HEK293 (cell line): Measurements from ENCODE around the gene DNER.

ENCODE experiments used
- CTCF ChIA-PET: fragments of 350-600 bp; formaldehyde crosslinking; extraction: SDS; loops from one replicate; lab custom pipeline; 2021; ENCODE audit warnings: antibody characterized with exemption; lab: Yijun Ruan, JAX
- POLR2A ChIA-PET: fragments of 300-600 bp; formaldehyde crosslinking; extraction: SDS; loops from one replicate; lab custom pipeline; 2020; ENCODE audit warnings: antibody characterized with exemption, inconsistent platforms; lab: Yijun Ruan, JAX
- H3K27ac ChIP-seq: fragments of 200-500 bp; sonication (Bioruptor generic); 2 replicates; pipeline ENCODE4 v1.5.1; 2014; ENCODE audit warnings: low read depth, low read length, control low read depth, inconsistent platforms; ENCODE audit errors: extremely low read depth
- H3K36me3 ChIP-seq, 2 experiments: fragments of 200-500 bp in 1 of 2; sonication (Bioruptor generic) in 1 of 2; 1 replicate in 1 of 2; 2 replicates in 1 of 2; pipeline ENCODE4 v1.5.1; 2014 to 2017; ENCODE audit warnings: inconsistent platforms in 2 of 2, low read length in 2 of 2; ENCODE audit not compliant: control insufficient read depth in 2 of 2, insufficient read depth in 1 of 2
- H3K4me1 ChIP-seq: fragments of 200-500 bp; sonication (Bioruptor generic); 2 replicates; pipeline ENCODE4 v1.5.1; 2014; ENCODE audit warnings: mild to moderate bottlenecking, low read length, inconsistent platforms; ENCODE audit not compliant: control insufficient read depth, insufficient read depth
- H3K4me3 ChIP-seq: 2 replicates; pipeline ENCODE4 v1.5.1; 2011; ENCODE audit warnings: low read depth, mild to moderate bottlenecking, control low read depth, low read length, moderate library complexity
- H3K9me3 ChIP-seq: fragments of 200-500 bp; sonication (Bioruptor generic); 2 replicates; pipeline ENCODE4 v1.5.1; 2014; ENCODE audit warnings: low read depth, low read length, inconsistent platforms; ENCODE audit not compliant: control insufficient read depth, insufficient read depth
- GLIS1 ChIP-seq: fragments of 450-650 bp; formaldehyde crosslinking; IDR thresholded peaks from 2 replicates; pipeline ENCODE4 v1.5.1; 2016; ENCODE audit warnings: missing biosample characterization, missing genetic modification characterization
- PRDM1 ChIP-seq: fragments of 450-650 bp; formaldehyde crosslinking; IDR thresholded peaks from 2 replicates; pipeline ENCODE4; 2016; ENCODE audit warnings: missing biosample characterization, missing genetic modification characterization
- SP7 ChIP-seq: fragments of 450-650 bp; formaldehyde crosslinking; IDR thresholded peaks from 2 replicates; pipeline ENCODE4 v1.5.1; 2016; ENCODE audit warnings: missing biosample characterization, missing genetic modification characterization
- ZFP69B ChIP-seq: fragments of 450-650 bp; formaldehyde crosslinking; IDR thresholded peaks from 2 replicates; pipeline ENCODE4 v1.5.1; 2016; ENCODE audit warnings: missing biosample characterization, missing genetic modification characterization
- ZNF140 ChIP-seq: fragments of 450-650 bp; formaldehyde crosslinking; IDR thresholded peaks from 2 replicates; pipeline ENCODE4 v1.5.1; 2016; ENCODE audit warnings: missing biosample characterization, missing genetic modification characterization
- ZNF155 ChIP-seq: fragments of 450-650 bp; formaldehyde crosslinking; IDR thresholded peaks from 2 replicates; pipeline ENCODE4 v1.5.1; 2016; ENCODE audit warnings: missing biosample characterization, missing genetic modification characterization
- ZNF501 ChIP-seq: fragments of 450-650 bp; formaldehyde crosslinking; IDR thresholded peaks from 2 replicates; pipeline ENCODE4 v1.5.1; 2016; ENCODE audit warnings: missing biosample characterization, missing genetic modification characterization
- ZNF529 ChIP-seq: fragments of 450-650 bp; formaldehyde crosslinking; IDR thresholded peaks from 2 replicates; pipeline ENCODE4 v1.5.1; 2017; ENCODE audit warnings: missing genetic modification characterization, missing biosample characterization; ENCODE audit not compliant: insufficient replicate concordance
- ZNF558 ChIP-seq: fragments of 450-650 bp; formaldehyde crosslinking; IDR thresholded peaks from 2 replicates; pipeline ENCODE4 v1.5.1; 2016; ENCODE audit warnings: missing biosample characterization, missing genetic modification characterization
- ZNF654 ChIP-seq: fragments of 450-650 bp; formaldehyde crosslinking; IDR thresholded peaks from 2 replicates; pipeline ENCODE4 v1.5.1; 2016; ENCODE audit warnings: low read depth, missing biosample characterization, missing genetic modification characterization
- ZNF670 ChIP-seq: fragments of 450-650 bp; formaldehyde crosslinking; IDR thresholded peaks from 2 replicates; pipeline ENCODE4 v1.5.1; 2016; ENCODE audit warnings: missing biosample characterization, missing genetic modification characterization, low read depth
- ZNF707 ChIP-seq: fragments of 450-650 bp; formaldehyde crosslinking; IDR thresholded peaks from 2 replicates; pipeline ENCODE4 v1.5.1; 2016; ENCODE audit warnings: missing biosample characterization, missing genetic modification characterization
- TF ChIP-seq, protein P1 (sequence below): fragments of 450-650 bp; formaldehyde crosslinking; IDR thresholded peaks from 2 replicates; pipeline ENCODE4; 2016; ENCODE audit warnings: missing biosample characterization, missing genetic modification characterization
- TF ChIP-seq, protein P2 (sequence below): fragments of 450-650 bp; formaldehyde crosslinking; IDR thresholded peaks from 2 replicates; pipeline ENCODE4 v1.5.1; 2016; ENCODE audit warnings: missing biosample characterization, missing genetic modification characterization
- TF ChIP-seq, protein P3 (sequence below): fragments of 450-650 bp; formaldehyde crosslinking; IDR thresholded peaks from 2 replicates; pipeline ENCODE4 v1.5.1; 2016; ENCODE audit warnings: missing biosample characterization, missing genetic modification characterization
- TF ChIP-seq, protein P4 (sequence below): fragments of 450-650 bp; formaldehyde crosslinking; IDR thresholded peaks from 2 replicates; pipeline ENCODE4 v1.5.1; 2016; ENCODE audit warnings: missing biosample characterization, missing genetic modification characterization
- TF ChIP-seq, protein P5 (sequence below): fragments of 450-650 bp; formaldehyde crosslinking; IDR thresholded peaks from 2 replicates; pipeline ENCODE4 v1.5.1; 2016; ENCODE audit warnings: missing biosample characterization, missing genetic modification characterization

DNER gene

DNA sequence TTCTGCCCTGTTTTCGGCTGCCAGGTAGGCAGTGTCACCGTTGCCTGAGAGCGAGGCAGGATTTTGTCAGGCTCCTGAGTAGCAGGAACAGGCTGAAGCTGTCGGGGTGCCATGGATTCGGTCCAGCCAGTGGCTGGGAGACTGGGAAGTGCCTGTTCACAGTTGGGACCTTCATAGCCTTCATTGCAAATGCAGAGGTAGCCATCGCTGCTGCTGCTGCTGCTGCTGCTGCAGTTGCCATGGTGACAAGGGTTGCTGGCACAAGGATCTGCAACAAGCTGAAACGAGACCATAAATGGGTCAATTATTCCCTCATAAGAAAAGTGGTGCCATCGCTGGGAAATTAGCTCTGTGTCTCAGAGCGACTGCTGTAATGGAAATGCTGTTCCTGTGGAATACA lies 122.7 kb downstream of the DNER start (continued):
- TF ChIP-seq, protein P1, sequence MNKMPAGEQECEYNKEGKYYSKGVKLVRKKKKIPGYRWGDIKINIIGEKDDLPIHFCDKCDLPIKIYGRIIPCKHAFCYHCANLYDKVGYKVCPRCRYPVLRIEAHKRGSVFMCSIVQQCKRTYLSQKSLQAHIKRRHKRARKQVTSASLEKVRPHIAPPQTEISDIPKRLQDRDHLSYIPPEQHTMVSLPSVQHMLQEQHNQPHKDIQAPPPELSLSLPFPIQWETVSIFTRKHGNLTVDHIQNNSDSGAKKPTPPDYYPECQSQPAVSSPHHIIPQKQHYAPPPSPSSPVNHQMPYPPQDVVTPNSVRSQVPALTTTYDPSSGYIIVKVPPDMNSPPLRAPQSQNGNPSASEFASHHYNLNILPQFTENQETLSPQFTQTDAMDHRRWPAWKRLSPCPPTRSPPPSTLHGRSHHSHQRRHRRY, result no peak
- no peak for TF ChIP-seq GLIS1 (tag by site-specific recombination)
- no peak for TF ChIP-seq SP7 (tag by site-specific recombination)
- no peak for TF ChIP-seq ZNF529 (tag by site-specific recombination)
- TF ChIP-seq, protein P2, sequence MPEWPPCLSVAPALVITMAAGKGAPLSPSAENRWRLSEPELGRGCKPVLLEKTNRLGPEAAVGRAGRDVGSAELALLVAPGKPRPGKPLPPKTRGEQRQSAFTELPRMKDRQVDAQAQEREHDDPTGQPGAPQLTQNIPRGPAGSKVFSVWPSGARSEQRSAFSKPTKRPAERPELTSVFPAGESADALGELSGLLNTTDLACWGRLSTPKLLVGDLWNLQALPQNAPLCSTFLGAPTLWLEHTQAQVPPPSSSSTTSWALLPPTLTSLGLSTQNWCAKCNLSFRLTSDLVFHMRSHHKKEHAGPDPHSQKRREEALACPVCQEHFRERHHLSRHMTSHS (tag by site-specific recombination), result no peak

DNA sequence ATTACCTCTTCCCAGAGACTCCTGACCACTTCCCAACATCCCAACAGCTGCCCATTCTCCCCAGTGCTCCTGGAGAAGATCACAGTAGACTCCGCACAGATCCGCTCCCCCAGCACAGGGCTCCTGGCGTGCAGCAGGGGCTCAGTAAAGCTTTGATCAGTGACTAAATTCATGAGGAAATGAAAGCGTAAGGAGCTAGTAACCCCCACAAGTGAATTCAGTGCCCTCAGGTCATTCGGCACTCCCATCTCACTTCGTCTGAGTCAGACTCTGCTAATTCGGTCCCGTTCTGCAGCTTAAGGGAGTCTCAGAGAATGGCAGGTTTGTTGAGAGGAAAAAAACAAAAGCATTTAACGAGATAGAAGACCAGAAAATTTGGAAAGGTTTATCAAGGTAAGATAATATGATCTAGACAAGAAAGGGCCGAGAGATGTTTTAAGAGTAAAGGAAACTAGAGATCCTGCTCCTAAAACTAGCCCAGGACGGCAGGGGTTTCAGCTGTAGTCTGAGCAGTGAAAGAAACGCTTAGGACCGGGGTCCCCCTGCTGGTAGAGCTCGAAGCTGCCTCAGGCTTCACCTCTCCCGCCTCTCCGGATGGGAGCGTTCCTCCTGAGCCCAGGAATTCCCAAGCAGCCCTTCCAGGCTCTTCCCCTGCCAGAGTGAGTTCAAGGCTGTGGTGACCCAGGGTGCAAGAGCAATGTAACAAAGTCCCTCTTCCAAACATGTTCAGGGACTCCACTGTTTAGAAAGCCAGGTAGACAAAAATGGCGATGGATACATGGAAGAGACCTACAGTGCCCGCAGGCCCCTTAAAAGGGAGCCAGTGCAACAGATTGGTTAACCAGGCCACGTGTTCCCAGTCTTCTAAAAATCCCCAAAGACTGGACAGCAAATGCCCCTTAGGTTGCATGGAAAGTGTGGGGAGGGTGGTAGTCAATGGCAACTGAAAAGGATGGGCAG lies 127.3 kb downstream of the DNER start:
- Histone ChIP-seq H3K4me1 (no peaks in the 10 kb centered on the region), H3K4me3 (no peak overlapping the region), H3K27ac (no peak overlapping the region), H3K9me3 (no peaks in the 10 kb centered on the region), H3K36me3 (no peaks in the 10 kb centered on the region)
- ChIA-PET POLR2A (no interaction called here), CTCF (interaction anchor here (0.5 to 3.4 kb wide), 41 partner anchors 9 to 1697 kb away, joined by 3 to 28 read pairs (median 4); no protein-coding TSS in a partner anchor)
- TF ChIP-seq ZNF155 (tag by site-specific recombination) (no peak), ZNF654 (tag by site-specific recombination) (peak; percentile 67)

DNA sequence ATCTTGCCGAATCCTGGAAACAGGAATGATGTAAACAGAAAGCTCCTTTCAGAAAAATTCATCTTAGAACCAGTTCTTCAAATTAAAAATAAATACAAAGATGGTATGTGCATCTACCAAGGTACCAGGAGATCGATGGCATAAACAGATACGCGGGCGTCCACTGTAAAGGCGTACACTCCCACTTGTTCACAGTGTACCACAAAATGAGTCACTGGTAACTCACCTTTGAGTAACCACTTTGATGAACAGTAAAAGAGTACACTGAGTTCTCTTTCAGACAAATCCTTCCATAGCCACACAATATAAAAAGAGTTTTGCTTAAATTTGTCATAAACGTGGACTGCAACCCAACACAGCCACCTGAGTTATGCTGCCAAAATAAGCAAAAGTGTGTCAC lies 128.3 kb downstream of the DNER start:
- ChIA-PET CTCF (interaction anchor here (0.9 to 3.4 kb wide), 13 partner anchors 11 to 501 kb away, joined by 3 to 28 read pairs (median 5); no protein-coding TSS in a partner anchor), POLR2A (no interaction called here)
- Histone ChIP-seq H3K4me3 (no peak overlapping the region), H3K27ac (no peak overlapping the region), H3K9me3 (no peaks in the 10 kb centered on the region)
- TF ChIP-seq ZNF558 (tag by site-specific recombination), result no peak
- no peak for TF ChIP-seq ZNF707 (tag by site-specific recombination)
- TF ChIP-seq, all 188 proteins: peak for 0
- no peaks in the 10 kb centered on the region for H3K4me1 ChIP-seq
- no peaks in the 10 kb centered on the region for H3K36me3 ChIP-seq

DNA sequence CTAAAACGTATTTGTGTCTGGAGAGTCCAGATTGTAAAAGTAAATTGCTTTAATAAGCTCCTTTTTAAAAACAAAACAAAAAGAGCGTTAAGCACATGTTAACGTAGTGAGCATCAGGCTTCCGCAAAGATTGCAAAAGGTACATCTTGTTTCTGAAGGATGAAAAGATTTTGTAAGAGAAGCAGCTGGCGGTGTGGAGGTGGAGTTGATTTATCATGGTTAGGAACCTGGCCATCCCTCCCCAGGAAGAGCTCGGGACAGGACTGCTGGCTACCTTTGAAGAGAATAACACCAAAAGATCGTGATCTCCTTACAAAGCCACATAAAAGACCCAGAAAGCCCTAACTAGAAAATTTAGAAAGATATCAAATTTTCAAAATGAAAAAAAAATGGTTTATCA lies 132.2 kb downstream of the DNER start:
- POLR2A ChIA-PET, result no interaction called here
- H3K4me3 ChIP-seq, result no peak overlapping the region
- H3K4me1 ChIP-seq, result no peaks in the 10 kb centered on the region
- TF ChIP-seq, protein P3, sequence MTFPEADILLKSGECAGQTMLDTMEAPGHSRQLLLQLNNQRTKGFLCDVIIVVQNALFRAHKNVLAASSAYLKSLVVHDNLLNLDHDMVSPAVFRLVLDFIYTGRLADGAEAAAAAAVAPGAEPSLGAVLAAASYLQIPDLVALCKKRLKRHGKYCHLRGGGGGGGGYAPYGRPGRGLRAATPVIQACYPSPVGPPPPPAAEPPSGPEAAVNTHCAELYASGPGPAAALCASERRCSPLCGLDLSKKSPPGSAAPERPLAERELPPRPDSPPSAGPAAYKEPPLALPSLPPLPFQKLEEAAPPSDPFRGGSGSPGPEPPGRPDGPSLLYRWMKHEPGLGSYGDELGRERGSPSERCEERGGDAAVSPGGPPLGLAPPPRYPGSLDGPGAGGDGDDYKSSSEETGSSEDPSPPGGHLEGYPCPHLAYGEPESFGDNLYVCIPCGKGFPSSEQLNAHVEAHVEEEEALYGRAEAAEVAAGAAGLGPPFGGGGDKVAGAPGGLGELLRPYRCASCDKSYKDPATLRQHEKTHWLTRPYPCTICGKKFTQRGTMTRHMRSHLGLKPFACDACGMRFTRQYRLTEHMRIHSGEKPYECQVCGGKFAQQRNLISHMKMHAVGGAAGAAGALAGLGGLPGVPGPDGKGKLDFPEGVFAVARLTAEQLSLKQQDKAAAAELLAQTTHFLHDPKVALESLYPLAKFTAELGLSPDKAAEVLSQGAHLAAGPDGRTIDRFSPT (tag by site-specific recombination), result no peak
- TF ChIP-seq ZNF140 (tag by site-specific recombination) (no peak), ZFP69B (tag by site-specific recombination) (no peak), PRDM1 (tag by site-specific recombination) (no peak), ZNF558 (tag by site-specific recombination) (no peak), ZNF670 (tag by site-specific recombination) (no peak), ZNF501 (no peak), ZNF155 (tag by site-specific recombination) (no peak)
- TF ChIP-seq, protein P4, sequence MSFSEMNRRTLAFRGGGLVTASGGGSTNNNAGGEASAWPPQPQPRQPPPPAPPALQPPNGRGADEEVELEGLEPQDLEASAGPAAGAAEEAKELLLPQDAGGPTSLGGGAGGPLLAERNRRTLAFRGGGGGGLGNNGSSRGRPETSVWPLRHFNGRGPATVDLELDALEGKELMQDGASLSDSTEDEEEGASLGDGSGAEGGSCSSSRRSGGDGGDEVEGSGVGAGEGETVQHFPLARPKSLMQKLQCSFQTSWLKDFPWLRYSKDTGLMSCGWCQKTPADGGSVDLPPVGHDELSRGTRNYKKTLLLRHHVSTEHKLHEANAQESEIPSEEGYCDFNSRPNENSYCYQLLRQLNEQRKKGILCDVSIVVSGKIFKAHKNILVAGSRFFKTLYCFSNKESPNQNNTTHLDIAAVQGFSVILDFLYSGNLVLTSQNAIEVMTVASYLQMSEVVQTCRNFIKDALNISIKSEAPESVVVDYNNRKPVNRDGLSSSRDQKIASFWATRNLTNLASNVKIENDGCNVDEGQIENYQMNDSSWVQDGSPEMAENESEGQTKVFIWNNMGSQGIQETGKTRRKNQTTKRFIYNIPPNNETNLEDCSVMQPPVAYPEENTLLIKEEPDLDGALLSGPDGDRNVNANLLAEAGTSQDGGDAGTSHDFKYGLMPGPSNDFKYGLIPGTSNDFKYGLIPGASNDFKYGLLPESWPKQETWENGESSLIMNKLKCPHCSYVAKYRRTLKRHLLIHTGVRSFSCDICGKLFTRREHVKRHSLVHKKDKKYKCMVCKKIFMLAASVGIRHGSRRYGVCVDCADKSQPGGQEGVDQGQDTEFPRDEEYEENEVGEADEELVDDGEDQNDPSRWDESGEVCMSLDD (tag by site-specific recombination), result no peak
- TF ChIP-seq, protein P5, sequence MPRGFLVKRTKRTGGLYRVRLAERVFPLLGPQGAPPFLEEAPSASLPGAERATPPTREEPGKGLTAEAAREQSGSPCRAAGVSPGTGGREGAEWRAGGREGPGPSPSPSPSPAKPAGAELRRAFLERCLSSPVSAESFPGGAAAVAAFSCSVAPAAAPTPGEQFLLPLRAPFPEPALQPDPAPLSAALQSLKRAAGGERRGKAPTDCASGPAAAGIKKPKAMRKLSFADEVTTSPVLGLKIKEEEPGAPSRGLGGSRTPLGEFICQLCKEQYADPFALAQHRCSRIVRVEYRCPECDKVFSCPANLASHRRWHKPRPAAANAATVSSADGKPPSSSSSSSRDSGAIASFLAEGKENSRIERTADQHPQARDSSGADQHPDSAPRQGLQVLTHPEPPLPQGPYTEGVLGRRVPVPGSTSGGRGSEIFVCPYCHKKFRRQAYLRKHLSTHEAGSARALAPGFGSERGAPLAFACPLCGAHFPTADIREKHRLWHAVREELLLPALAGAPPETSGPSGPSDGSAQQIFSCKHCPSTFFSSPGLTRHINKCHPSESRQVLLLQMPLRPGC, result no peak

More for the DNA sequence above, 132.2 kb downstream of the DNER start:
- CTCF ChIA-PET, result interaction anchor here (0.6 to 2.7 kb wide), 3 partner anchors 73 to 900 kb away, joined by 3 to 13 read pairs (median 4); no protein-coding TSS in a partner anchor
- Histone ChIP-seq H3K36me3 (no peaks in the 10 kb centered on the region), H3K9me3 (no peaks in the 10 kb centered on the region), H3K27ac (no peak overlapping the region)
